Nucleus accumbens (tissue), 56 donors: Measurements from ENCODE around the gene RIOK2.

Source experiments
- DNase-seq, 56 donors: peaks; one replicate each; lab custom pipeline; 2025; lab: John Stamatoyannopoulos, UW

The RIOK2 gene

DNA sequence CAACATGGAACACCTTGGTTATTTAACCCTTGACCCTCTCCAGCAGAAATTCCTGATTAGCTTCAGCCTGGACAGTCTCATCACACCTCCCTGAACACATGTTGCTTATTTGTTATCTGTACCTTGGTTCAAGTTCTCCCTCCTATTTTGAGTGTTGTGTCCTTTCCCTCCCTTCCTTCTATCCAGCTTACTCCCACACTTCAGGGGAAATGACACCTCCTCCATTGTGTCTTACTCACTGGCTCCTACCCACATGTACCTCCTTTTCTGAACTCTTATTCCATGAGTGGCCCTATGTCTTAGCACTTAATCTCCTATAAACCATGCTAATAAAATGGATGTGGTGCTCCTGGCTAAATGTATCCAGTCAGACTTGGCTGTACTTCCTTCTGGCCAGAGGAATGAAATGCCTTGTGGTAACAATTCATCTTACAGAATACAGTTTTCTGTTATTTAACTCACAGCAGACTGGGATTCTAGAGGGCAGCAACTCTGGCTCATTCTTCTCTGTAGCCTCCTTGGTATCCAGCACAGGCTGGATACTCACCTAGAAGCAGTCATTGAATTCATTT, 51.8 kb downstream of the RIOK2 start:
- no peak for DNase-seq

GRCh38 chr5:97127727-97128126, 55.3 kb downstream of the RIOK2 start:
- no peak for DNase-seq

DNA sequence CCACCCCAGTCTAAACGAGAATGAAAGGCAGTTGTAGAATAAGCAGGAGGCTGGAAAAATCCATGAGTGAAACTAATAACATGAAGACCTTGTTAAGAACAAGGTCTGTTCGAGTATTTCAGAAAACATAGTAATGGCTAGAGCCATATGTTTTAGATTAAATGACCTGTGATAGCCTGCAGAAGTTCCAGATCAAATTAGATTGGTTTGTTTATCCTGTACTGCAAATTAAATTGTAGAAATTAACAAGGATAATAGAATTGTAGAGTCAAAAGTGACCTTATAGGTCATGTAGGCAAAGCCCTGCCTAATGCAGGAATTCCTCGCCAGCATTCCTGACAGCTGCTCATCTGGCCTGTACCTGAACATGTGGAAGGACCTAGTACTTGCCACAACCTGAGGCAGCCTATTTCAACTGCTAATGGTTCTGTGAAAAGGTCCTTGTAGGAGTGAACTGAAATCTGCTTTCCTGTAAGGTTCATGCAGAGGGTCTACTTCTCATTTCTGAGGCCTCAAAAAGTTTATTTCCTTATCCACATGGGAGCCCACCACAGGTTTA, 57.8 kb downstream of the RIOK2 start:
- DNase-seq: no peak

DNA sequence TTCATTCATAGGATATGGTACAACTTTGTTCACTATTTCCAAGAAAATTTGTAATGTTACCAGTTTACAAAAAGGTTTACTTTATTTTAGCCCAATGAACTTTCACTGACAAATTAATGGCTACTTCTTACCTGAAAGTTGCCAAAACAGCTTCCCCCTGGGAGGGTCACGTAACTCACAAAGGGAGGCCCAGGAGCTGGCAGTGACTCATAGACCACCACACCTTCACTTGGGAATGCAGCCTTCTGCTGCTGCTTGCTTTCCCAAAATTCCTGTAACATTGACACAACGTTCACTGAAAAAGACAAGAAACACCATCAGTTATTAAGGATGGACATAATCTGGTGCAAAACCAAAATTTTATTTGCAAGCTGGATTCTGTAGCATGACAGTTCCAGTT, 58.7 kb downstream of the RIOK2 start:
- DNase-seq: no peak

- DNase-seq: no peak
Observed at GRCh38 chr5:97121848-97122247, 61.2 kb downstream of the RIOK2 start.

DNA sequence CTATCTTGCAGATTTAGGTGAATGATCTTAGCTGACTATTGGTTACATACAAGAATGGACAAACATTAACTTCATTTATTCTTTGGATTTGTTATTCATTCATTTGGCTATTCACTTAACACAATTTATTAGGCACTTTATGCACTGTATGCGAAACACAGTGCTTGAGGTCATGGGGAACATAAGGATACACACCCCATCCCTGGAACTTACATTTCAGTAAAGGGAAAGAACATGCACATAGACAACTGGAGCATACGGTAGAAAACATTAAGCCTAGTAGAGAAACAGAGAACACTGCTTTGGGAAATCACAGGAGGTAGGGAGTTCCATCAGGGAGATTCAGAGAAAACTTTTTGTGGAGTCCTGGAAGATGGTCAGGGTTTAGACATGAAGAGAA, 62.9 kb downstream of the RIOK2 start:
- no peak for DNase-seq

- DNase-seq: no peak
Observed at GRCh38 chr5:97119007-97119390, 64.0 kb downstream of the RIOK2 start.

GRCh38 chr5:97118261-97119006, 64.6 kb downstream of the RIOK2 start:
- no peak for DNase-seq

GRCh38 chr5:97115932-97116331, 67.1 kb downstream of the RIOK2 start:
- DNase-seq: no peak

DNA sequence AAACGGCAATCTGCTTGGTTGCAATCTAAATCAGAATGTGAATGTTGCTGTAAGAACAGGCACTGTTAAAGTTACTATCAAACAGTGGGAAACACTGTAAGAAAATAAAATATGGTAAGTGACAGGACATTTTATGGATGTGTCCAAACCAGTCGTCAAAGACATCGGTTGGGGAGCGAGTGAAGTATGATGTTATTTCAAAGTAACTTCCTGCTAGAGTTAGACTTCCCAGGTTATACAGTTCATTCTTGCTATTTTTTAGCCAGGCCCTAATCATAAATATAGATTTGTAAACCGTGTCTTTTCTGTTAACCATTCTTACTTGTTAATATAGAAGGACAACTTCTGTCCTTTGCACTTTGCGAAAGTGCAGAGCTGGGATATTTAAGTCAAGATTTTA, 70.8 kb downstream of the RIOK2 start:
- no peak for DNase-seq

- no peak for DNase-seq
Observed at GRCh38 chr5:97111616-97112015, 71.4 kb downstream of the RIOK2 start.

DNA sequence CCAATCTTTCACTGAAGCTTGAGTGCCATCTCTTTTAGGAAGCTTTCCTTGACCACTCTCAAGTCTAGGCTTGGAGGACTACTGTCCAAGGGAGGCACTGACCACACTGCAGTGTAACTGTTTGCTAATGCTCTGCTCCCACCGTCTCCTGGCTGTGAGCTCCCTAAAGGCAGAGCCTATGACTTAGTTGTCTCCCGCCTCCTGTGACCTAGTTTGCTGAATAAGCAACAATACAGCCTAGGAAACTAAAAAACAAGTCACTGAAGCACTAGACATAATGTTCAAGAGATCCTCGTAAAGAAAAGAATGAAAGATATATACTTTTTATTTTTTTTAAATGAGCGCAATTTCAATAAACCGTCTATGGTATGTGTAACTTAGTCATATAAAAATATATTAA, 72.0 kb downstream of the RIOK2 start:
- DNase-seq: peak in 4 of 56 donors; percentile 2 to 18 (median 10)
